GM18517 (cell line): ENCODE results near the gene DGCR2.

Experiments
- ATAC-seq: cut with Tn5 transposase; IDR thresholded peaks from one replicate; pipeline ENCODE4 v1.9.1; 2021; ENCODE audit warnings: mild to moderate bottlenecking, moderate library complexity; ENCODE audit not compliant: unreplicated experiment

Gene DGCR2

DNA sequence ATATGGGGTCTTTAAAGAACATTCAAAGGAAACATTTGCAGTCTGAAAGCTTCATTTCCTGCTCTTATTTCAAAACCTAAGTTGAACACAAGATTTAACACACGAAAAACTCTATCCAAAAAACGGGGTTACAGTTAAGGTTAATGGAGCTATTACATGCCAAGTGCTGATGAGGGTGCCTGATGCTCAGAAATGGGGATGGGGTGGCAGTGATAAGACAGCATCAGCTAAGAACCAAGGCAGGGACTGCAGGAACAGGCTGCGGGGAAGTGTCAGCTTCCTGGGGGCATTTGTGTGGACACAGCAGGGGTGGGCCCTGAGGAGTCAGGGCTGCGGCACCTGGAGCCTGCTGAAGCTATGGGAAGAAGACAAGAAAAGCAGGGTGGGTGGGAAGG is 12.2 kb downstream of the DGCR2 start:
- ATAC-seq = no peak

GRCh38 chr22:19109198-19110063 is 12.8 kb downstream of the DGCR2 start:
- ATAC-seq = peak; percentile 92

GRCh38 chr22:19108807-19109197 is 13.4 kb downstream of the DGCR2 start:
- ATAC-seq = no peak

DNA sequence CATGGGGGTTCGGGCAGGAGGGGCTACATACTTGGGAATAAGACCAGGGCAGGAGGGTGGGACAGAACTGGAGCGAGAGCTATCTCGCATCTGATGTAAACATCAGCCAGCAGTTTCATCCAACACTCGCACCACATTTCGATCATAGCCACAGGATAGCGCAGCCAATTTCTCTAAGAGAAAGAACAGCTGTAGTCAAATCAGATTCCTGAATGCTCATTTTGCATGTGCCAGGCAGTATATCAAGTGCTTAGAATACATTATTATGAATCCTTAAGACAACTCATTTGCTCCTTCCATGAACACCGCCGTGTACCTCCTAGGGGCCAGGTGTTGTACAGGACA is 14.5 kb downstream of the DGCR2 start:
- no peak for ATAC-seq

DNA sequence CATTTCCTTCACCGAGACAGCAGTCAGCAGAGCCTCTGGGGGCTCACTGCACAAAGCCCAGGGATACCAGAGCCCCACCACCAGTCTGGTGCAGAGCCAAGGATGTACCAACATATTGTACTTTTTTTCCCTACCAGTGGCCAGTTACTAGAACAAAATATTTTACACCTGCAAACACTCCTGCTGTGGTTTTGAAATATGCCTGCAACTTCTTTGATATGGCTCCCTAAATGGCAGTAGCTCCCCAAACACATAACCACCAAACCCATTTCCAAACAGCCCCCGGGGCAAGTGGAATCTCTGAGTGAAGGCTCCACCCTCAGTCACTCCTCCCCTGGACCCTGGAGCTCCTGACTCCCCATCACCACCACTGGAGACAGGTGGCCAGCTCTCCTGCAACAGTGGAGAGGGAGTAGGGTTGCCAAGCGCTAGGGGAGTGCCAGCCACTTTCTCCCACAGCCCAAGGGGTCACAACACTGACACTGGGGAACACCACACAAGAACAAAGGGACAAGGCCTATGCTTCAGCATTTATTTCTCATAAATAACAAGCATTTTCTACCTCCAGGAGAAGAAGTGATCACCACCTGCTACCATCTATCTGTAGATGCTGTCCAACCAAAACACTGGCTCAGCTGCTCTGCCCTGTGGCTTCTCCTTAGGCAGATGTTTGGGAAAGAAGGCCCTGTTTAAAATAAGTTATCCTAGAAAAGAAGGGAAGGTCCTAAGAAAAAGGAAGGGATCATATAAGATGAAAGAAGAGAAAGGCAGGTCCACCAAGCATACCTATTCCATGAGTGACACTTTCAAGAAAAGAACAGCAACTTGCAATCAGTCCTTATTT is 15.1 kb downstream of the DGCR2 start:
- ATAC-seq = no peak

DNA sequence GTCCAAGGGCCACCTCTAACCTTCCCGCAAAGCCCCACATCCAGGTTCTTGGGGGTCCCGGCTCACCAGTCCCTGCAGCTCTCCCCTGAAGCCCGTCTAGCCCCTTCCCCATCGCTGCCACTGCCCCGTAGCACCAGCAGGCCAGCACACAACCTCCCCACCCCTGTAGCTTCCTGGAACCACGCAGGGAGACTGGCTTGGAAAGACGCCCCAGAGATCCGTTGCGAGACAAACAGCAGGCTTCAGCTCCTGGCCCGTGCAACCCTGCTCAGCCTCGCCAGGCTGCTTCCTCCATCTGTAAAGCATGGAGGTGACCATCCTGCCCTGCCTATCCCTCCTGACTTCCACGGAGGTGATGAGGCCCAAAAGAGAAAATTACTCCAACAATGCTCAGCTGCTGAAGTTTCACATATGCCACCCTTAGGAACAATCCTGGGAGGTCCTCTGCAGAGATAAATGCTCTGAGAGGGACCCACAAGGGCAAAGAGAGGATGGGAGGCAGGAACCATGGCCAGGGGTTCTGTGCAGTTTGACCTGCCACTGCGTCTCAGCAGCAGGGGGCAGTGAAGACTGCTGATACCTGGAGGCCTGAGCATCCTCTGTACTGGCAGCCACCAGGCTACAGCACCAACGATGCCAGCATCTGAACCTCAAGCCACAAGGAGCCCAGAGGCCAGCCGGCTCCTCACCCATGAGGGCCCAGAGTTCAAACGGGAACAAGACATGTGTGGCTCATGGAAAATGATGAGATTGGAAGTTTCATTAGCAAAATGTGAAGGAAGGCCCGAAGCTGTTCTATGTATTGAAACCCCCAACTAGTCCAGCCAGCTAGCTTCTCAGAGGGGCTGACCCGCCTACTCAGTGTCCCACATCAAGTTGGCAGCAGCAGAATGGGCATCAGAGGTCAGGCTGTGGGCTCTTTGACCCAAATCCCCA is 16.1 kb downstream of the DGCR2 start:
- no peak for ATAC-seq

DNA sequence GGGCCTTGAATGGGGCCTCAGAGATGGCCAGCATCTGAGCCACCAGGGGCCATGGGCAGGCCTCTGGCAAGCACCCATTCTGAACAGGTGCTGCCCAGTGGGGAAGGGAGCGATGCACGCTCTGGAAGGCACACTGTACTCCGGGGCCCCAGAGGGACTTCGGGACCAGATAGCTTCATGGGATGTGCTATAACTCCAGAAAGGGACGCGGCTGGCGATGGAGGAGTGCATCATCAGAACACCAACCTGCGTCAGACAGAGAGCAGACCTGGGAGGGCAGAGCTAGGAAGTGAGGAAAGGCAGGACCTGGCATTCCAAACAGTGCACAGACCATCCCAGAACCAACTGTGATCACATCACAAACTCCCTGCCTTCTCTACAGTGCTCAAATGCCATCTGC is 16.8 kb downstream of the DGCR2 start:
- ATAC-seq = no peak

DNA sequence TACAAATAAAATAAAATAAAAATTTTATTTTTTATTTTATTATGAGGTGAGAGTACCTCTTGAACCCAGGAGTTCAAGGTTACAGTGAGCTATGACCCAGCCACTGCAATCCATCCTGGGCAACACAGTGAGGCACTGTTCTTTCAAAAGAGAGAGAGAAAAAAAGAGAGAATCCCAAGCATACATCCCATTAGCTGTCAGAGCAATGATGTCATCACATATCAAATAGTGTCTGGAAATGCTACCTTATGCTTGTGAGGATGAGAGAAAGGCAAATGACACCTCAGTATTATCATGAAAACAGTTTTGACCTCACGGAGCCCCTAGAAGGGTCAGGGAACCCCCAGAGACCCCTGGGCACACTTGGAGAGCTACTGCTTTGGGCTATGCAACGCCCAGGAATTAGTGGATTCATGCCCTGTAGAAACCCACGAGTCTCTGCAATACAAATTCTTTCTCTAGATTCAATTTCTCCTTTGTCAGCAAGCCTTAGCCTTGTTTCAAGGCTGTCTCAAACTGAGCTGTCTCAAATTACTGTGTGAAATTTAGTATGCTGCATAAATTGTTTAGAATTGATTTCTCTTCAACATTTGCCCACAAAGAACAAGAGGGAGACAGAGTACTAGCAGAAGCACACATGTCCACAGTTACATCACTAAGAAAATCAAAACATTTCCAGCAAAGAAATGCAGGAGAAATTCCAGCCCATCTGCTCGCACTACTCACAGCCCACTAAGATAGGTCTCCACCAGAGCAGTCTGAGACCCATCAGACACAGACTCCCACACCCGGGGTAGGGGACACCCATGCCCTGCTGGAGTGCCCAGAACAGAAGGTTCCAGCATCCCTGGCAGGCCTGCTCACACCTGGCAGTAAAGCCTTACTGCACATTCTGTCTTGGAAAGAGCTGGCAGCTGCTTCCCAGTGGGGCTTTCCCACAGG is 18.1 kb downstream of the DGCR2 start:
- ATAC-seq = no peak

DNA sequence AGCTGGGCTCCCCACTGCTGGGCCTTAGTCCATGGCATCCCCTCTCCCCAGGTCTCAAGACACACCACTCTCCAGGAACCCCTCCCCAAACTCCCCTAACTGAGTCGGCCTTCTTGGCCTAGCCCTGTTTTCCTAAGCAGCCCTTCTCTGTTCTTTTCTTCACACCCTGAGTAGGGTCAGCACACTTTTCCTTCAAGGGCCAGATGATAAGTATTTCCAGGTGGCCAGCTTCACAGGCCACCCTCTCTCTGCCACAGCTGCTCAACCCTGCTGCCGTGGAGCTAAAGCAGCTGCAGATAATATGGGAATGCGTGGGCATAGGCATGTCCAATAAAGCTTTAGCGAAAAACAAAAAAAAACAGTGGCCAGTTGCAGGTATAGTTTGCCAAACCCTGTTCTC is 24.1 kb downstream of the DGCR2 start:
- no peak for ATAC-seq

DNA sequence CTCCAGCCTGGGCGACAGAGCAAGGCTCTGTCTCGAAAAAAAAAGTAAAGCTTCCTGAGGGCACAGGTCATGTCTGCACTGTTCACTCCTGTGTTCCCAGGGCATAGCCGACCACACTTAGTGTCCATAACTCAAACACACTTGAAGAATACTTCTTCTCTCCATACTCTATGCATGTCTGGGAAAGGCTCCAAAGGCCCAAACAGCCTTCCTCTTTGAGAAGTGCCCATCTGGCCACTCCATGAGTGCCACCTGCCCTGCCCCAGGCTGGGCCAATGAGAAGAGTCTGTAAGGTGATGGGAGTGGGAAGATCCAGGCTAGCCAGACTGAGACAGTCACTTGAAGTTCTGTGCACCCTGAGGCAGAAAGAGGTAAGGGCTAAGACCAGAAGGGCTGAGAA is 24.7 kb downstream of the DGCR2 start:
- ATAC-seq = no peak

DNA sequence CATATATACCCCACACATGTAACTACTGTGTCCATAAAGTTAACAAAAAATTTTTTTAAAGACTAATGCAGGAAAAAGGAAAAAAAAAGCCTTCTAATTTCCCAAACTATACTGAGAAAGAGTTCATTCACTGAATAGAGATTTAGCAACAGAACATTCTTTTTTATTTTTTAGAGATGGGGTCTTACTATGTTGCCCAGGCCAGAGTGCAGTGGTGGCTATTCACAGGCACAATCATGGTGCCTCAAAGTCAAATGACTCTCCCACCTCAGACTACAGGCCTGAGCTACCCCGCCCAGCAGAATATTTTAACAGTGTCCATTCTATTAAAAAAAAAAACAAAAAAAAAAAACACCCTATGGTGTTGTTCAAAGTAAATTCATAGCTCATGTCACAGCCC is 25.7 kb downstream of the DGCR2 start:
- ATAC-seq = no peak

DNA sequence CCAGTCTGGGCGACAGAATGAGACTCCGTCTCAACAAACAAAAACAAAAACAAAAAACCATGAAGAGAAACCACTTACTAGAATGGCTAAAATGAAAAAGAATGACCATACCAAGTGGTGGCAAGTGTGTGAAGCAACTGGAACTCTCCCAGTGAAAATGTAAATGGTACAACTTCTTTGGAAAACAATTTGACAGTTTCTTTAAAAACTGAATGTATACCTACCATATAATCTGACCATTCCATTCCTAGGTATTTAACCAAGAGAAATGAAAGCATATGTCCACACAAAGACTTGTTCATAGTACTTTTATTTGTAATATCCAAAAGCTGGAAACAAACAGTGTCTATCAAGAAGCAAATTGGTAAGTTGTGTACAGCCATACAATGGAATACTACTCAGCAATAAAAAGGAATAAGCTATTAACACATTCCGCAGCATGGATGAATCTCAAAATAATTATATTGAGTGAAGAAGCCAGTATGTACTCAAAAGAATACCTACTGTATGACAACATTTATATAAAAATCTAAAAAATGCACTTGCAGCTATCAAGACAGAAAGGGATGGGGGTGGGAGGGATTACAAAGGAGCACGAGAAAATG is 27.7 kb downstream of the DGCR2 start:
- ATAC-seq = no peak

GRCh38 chr22:19092725-19093124 is 29.5 kb downstream of the DGCR2 start:
- ATAC-seq = no peak

DNA sequence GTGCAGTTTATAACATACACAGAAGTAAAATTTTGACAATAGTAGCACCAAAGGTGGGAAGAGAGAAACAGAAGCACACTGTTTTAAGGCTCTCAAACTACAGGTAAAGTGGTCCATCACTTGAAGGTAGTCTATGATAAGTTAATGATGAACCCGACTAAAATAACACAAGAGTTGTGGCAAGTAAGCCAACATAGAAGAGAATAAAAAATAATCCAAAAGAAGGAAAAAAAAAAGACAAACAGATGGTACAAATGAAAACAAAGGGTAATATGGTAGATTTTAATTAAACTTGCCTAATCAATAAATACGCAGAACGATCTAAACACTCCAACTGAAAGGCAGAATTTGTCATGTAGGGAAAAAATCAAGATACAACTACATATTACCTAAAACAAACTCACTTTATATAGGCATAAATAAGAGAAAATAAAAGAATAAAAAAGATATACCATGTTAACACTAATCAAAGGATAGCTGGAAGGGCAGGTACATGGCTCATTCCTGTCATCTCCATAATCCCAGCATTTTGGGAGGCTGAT is 31.6 kb downstream of the DGCR2 start:
- ATAC-seq = no peak

DNA sequence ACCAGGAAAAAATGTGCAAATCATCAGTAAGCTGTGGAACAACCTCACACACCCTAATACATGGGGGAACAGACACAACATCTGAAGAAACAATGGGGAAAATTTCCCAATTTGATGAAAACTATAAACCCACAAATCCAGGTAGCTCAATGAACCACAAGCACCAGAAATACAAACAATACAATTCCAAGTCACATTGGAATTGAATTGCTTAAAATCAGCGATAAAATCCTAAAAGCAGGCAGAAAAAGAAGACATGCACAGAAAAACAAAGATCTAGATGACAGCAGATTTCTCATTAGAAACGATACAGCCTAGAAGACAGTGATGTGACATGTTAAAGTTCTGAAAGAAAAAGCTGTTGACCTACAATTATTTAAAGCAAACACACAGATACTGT is 32.0 kb downstream of the DGCR2 start:
- no peak for ATAC-seq

- ATAC-seq = no peak
These were observed 33.2 kb downstream of the DGCR2 start for GRCh38 chr22:19088866-19089595.

GRCh38 chr22:19086896-19087295 is 35.3 kb downstream of the DGCR2 start:
- no peak for ATAC-seq

DNA sequence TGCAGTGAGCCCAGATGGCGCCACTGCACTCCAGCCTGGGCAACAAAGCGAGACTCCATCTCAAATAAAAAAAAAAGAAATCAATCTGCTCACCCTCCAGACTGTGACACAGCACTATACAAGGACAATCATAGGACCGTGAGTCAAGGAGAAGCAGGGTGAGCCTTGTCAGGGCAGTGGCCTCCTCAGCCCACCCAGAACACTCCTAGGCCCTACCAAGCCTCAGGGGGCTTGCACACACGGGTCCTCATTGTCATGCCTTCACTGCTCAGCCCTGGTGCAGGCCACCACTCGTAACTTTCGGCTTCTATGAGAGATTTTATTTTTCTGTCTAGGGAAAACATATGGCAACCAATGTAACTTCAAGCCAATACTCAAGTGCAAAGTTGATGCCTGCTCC is 35.8 kb downstream of the DGCR2 start:
- ATAC-seq = no peak

DNA sequence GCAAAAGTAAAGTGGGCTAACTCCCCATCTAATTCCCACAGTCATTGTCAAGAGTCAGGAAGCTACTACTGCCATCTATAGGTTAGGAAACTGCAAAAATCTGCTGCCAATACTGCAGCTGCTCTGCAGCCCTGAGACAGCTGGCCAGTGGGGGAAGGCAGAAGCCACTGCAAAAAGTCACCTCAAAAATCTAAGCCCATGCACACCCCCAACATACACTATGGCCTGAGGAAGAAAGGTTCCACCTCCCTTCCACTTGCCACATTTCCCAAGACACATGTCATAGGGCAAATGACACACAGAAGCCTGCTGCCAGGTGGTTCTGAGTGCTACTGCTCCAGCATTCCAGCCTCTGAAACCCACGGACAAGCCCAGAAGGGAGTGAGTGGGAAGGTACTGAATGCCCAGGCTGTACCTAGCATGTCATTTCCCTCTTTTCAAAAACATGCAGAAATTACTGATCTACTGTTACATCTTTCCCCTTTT is 36.9 kb downstream of the DGCR2 start:
- ATAC-seq = no peak
